Measurements from ENCODE around the gene MARCO. TPM values are rescaled to one million over a fixed set of nuclear protein-coding genes. Genes with fewer than 3 reads are reported as not detected.

Gene MARCO
- total and polyA plus RNA-seq, 10 donors = 3.0 to 155 (median 24.3) TPM

GRCh38 chr2:119006441-119006840 is 64.4 kb downstream of the MARCO start:
- Histone ChIP-seq H3K9me3 (peaks cover 0 to 13% (median 9%) of the 10 kb centered on the region in 8 donors), H3K27ac (no peak overlapping the region), H3K4me1 (peaks cover 0 to 5% (median 2%) of the 10 kb centered on the region in 6 donors), H3K36me3 (no peaks in the 10 kb centered on the region), H3K4me3 (no peak overlapping the region), H3K27me3 (replicated peaks in 1 of 7) (peaks cover 0 to 37% (median 8%) of the 10 kb centered on the region in 7 donors)
- no peak for TF ChIP-seq POLR2A (IDR thresholded peaks at IDR 0.05)
- TF ChIP-seq POLR2AphosphoS5 (IDR thresholded peaks at IDR 0.05) = no peak
- TF ChIP-seq CTCF (IDR thresholded peaks at IDR 0.05 in 8 of 11, conservative IDR thresholded peaks at IDR 0.05 in 3 of 11) = no peak
- DNase-seq = no peak
- 73 to 86% (median 76%) methylated on average over 6 to 7 of the region's 7 CpGs for WGBS, 5 donors
- intact Hi-C loops (cut with DNase I; ENCODE audit: low total_unique reads) = no loop called here

- Histone ChIP-seq H3K36me3 (no peaks in the 10 kb centered on the region), H3K4me1 (peaks cover 0 to 9% (median 3%) of the 10 kb centered on the region in 6 donors), H3K9me3 (peaks cover 0 to 12% (median 9%) of the 10 kb centered on the region in 8 donors), H3K27me3 (replicated peaks in 1 of 7) (peaks cover 0 to 50% (median 8%) of the 10 kb centered on the region in 7 donors), H3K4me3 (no peak overlapping the region), H3K27ac (no peak overlapping the region)
- DNase-seq = no peak
- 53 to 78% (median 66%) methylated on average over 2 of the region's 2 CpGs for WGBS, 5 donors
- TF ChIP-seq CTCF (IDR thresholded peaks at IDR 0.05 in 8 of 11, conservative IDR thresholded peaks at IDR 0.05 in 3 of 11) = no peak
- intact Hi-C loops (cut with DNase I; ENCODE audit: low total_unique reads) = no loop called here
Observed at GRCh38 chr2:119008108-119008507, 66.1 kb downstream of the MARCO start.

GRCh38 chr2:119009110-119009509 is 67.1 kb downstream of the MARCO start:
- H3K27me3 ChIP-seq (replicated peaks in 1 of 7) = peaks cover 0 to 50% (median 8%) of the 10 kb centered on the region in 7 donors
- H3K4me1 ChIP-seq = peaks cover 0 to 9% (median 3%) of the 10 kb centered on the region in 6 donors
- DNase-seq = no peak
- intact Hi-C loops (cut with DNase I; ENCODE audit: low total_unique reads) = no loop called here
- H3K36me3 ChIP-seq = no peaks in the 10 kb centered on the region
- H3K27ac ChIP-seq = no peak overlapping the region
- H3K9me3 ChIP-seq = peaks cover 0 to 8% (median 4%) of the 10 kb centered on the region in 8 donors
- no peak overlapping the region for H3K4me3 ChIP-seq
- 55 to 83% (median 74%) methylated on average over 3 of the region's 3 CpGs for WGBS, 5 donors
- TF ChIP-seq CTCF (IDR thresholded peaks at IDR 0.05 in 8 of 11, conservative IDR thresholded peaks at IDR 0.05 in 3 of 11) = no peak
- no peak for TF ChIP-seq POLR2A (IDR thresholded peaks at IDR 0.05)
- TF ChIP-seq POLR2AphosphoS5 (IDR thresholded peaks at IDR 0.05) = no peak

GRCh38 chr2:119010336-119010735 is 68.3 kb downstream of the MARCO start:
- no peak for TF ChIP-seq CTCF (IDR thresholded peaks at IDR 0.05 in 8 of 11, conservative IDR thresholded peaks at IDR 0.05 in 3 of 11)
- TF ChIP-seq POLR2A (IDR thresholded peaks at IDR 0.05) = no peak
- no peak for TF ChIP-seq POLR2AphosphoS5 (IDR thresholded peaks at IDR 0.05)
- peaks cover 0 to 44% (median 8%) of the 10 kb centered on the region in 7 donors for H3K27me3 ChIP-seq (replicated peaks in 1 of 7)
- no peaks in the 10 kb centered on the region for H3K9me3 ChIP-seq
- H3K36me3 ChIP-seq = no peaks in the 10 kb centered on the region
- intact Hi-C loops (cut with DNase I; ENCODE audit: low total_unique reads) = no loop called here
- WGBS, 5 donors = 66 to 80% (median 78%) methylated on average over 8 to 9 of the region's 9 CpGs
- H3K27ac ChIP-seq = no peak overlapping the region
- no peak overlapping the region for H3K4me3 ChIP-seq
- H3K4me1 ChIP-seq = peaks cover 0 to 9% (median 3%) of the 10 kb centered on the region in 6 donors
- no peak for DNase-seq

All from spleen (tissue), 11 donors.